Measurements from ENCODE around the gene CEP162. TPM values are rescaled to one million over a fixed set of nuclear protein-coding genes. Genes with fewer than 3 reads are reported as not detected.

CEP162 gene, protein sequence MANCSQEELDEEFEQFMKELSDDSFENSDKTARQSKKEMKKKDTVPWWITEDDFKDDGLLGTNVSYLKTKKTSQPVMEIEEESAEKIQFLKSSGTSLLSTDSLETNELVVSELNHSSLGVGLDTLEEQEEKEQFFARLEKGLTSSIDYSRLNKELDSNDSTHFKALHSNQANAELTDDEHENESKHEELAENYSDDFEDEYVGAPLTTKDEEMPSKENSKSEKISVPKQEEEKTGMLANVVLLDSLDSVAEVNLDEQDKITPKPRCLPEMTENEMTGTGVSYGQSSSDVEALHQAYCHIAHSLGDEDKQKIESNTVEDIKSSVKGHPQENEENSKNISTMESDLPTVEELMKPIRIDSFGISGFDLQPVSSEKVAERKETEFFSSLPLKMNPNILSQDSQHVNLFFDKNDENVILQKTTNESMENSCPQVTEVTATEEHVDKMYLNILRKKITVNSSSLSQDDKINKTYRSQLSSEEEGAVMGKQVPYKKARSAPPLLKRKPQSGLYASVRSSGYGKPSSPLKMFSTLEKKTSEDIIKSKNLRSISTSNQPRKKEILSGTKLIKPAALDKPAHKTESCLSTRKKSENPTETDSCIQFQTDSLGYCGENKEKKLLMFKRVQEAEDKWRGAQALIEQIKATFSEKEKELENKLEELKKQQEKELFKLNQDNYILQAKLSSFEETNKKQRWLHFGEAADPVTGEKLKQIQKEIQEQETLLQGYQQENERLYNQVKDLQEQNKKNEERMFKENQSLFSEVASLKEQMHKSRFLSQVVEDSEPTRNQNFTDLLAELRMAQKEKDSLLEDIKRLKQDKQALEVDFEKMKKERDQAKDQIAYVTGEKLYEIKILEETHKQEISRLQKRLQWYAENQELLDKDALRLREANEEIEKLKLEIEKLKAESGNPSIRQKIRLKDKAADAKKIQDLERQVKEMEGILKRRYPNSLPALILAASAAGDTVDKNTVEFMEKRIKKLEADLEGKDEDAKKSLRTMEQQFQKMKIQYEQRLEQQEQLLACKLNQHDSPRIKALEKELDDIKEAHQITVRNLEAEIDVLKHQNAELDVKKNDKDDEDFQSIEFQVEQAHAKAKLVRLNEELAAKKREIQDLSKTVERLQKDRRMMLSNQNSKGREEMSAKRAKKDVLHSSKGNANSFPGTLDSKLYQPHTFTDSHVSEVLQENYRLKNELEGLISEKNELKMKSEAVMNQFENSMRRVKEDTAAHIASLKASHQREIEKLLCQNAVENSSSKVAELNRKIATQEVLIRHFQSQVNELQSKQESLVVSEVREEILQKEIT (N-terminal part only)
- 6.3 TPM for total RNA-seq

GRCh38 chr6:84227434-84228197 lies at the start of gene CEP162:
CEP162 (minus strand) TSS chr6:84227643; CDS start chr6:84226393, 1,250 bp downstream.
- no peaks in the 10 kb centered on the region for H3K9me3 ChIP-seq (ENCODE audit: low read depth, low read length)
- H3K4me1 ChIP-seq (ENCODE audit: insufficient read depth, low read length) = peaks cover 12% of the 10 kb centered on the region
- H3K27me3 ChIP-seq (ENCODE audit: insufficient read depth, low read length) = peaks cover 19% of the 10 kb centered on the region
- peak within 1 kb of the TSS; percentile 81 for H3K4me3 ChIP-seq (ENCODE audit: low read length)

DNA sequence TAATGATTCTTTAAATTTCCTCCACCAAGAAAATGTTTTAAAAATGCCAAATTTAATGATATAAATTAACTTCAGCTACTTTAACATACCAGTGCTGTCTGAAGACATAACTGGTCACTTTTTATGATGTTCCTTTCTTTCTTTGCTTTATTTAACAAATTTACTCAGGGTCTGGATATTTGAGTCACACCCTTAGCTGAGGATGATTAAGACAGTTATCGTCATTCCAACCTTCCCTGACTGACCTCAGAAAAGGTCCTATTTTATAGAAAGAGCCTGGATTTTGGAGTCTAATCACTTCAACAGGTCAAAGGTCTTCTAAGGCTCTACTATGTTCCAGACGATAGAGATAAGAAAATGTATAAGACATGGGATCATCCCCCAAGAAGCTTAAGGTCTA lies 47.4 kb upstream of the CEP162 start:
- Histone ChIP-seq H3K4me1 (ENCODE audit: insufficient read depth, low read length) (no peaks in the 10 kb centered on the region), H3K4me3 (ENCODE audit: low read length) (no peak overlapping the region), H3K9me3 (ENCODE audit: low read depth, low read length) (no peaks in the 10 kb centered on the region), H3K27me3 (ENCODE audit: insufficient read depth, low read length) (peaks cover 2% of the 10 kb centered on the region)

- no peaks in the 10 kb centered on the region for H3K9me3 ChIP-seq (ENCODE audit: low read depth, low read length)
- H3K27me3 ChIP-seq (ENCODE audit: insufficient read depth, low read length) = no peaks in the 10 kb centered on the region
- no peaks in the 10 kb centered on the region for H3K4me1 ChIP-seq (ENCODE audit: insufficient read depth, low read length)
- H3K4me3 ChIP-seq (ENCODE audit: low read length) = no peak overlapping the region
These were observed 45.8 kb upstream of the CEP162 start for GRCh38 chr6:84273048-84273809.

GRCh38 chr6:84272298-84272697 lies 44.9 kb upstream of the CEP162 start:
- Histone ChIP-seq H3K4me3 (ENCODE audit: low read length) (no peak overlapping the region), H3K27me3 (ENCODE audit: insufficient read depth, low read length) (no peaks in the 10 kb centered on the region), H3K9me3 (ENCODE audit: low read depth, low read length) (no peaks in the 10 kb centered on the region), H3K4me1 (ENCODE audit: insufficient read depth, low read length) (no peaks in the 10 kb centered on the region)

DNA sequence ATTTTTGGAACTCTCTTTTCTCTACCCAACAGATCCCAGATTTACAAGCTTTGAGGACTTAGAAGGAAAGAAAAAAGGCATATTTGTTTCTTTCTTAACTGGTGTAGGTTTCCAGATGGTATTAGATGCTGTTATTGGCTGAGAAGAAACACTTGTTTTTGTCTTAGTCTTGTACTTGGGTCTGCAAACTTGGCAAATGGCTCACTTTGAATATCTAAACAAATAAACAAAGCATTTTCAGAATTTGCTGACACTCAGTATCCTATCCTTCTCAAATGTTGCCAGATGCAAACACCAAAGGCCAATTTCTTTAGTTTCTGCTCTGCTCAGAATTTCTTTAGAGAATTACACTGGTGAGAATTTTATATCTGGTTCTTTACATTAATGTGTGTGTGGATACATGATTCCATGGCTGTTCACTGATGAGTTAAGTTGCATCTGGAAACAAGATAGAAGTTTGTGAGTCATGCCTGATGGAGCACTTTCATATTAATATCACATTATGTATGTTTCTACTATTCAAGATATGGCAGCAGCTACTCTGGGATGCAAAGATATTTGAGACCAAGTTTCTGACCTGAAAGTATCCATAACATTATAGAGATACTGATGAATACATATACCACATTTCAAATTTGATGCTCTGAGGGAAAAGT lies 43.7 kb upstream of the CEP162 start:
- Histone ChIP-seq H3K4me3 (ENCODE audit: low read length) (no peak overlapping the region), H3K27me3 (ENCODE audit: insufficient read depth, low read length) (no peaks in the 10 kb centered on the region), H3K9me3 (ENCODE audit: low read depth, low read length) (no peaks in the 10 kb centered on the region), H3K4me1 (ENCODE audit: insufficient read depth, low read length) (no peaks in the 10 kb centered on the region)

DNA sequence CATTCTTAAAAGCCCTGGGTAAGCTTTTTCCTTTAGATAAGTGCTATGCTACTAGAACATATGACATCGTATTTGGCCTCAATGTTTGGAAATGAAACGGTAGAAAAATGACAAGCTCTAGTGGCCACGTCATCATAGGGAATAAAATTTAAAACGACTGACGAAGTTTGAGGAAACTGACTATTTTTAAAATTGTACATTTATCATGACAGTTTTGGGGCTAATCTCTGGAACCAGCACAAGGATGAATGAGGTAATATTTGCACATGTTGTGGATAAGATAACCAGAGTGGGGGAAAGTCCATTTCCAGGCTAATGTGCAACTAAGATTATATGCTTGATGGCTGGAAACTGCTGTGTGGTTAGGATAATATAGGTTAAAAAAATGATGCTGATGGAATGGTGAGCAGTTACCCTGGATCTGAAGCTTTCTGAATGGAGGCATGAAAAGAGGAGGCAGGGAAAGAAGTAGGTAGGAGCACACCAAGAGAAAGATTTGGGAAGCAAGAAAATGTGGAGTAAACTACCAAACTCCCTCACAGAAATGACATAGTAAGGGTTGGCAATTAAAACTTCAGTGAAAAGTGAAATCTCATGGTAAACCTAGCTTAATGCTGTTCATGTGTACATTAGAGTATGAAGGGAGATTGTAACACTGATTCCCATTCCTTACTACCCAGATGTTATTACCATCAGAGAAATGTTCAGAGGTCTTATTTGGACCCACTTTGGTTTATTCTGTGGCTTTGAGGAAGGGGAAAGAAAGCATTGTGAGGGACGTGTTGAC lies 42.7 kb upstream of the CEP162 start:
- Histone ChIP-seq H3K4me1 (ENCODE audit: insufficient read depth, low read length) (no peaks in the 10 kb centered on the region), H3K4me3 (ENCODE audit: low read length) (no peak overlapping the region), H3K27me3 (ENCODE audit: insufficient read depth, low read length) (no peaks in the 10 kb centered on the region), H3K9me3 (ENCODE audit: low read depth, low read length) (no peaks in the 10 kb centered on the region)

DNA sequence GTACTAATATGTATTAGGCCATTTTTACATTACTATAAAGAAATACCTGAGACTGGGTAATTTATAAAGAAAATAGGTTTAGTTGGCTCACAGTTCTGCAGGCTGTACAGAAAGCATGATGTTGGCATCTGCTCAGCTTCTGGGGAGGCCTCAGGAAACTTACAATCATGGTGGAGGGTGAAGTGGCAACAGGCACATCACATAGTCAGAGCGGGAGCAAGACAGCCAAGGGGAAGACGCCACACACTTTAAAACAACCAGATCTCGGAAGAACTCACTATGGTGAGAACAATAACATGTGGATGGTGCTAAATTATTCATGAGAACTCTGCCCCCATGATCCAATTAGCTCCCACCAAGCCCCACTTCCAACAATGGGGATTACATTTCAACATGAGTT lies 41.3 kb upstream of the CEP162 start:
- no peaks in the 10 kb centered on the region for H3K27me3 ChIP-seq (ENCODE audit: insufficient read depth, low read length)

DNA sequence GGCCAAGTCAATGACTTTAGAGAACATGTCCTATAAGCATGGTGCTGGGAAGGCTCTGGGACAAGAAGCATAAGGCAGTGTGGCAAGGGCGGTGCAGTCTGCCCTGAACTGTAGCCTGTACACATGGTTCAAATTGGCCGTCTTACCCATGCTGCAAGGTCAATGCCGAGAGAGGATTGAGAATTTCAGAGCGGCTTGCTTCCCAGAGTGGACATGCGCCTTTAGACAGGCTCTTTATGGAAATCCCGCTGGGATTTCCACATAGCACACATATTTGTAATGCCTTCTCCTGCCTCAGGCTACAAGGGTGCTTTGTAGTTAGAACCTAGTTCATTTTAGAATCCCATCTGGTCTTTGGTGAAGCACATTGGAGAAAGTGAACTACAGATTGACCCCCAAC lies 36.1 kb upstream of the CEP162 start:
- no peaks in the 10 kb centered on the region for H3K27me3 ChIP-seq (ENCODE audit: insufficient read depth, low read length)
- H3K9me3 ChIP-seq (ENCODE audit: low read depth, low read length) = no peaks in the 10 kb centered on the region
- no peak overlapping the region for H3K4me3 ChIP-seq (ENCODE audit: low read length)
- no peaks in the 10 kb centered on the region for H3K4me1 ChIP-seq (ENCODE audit: insufficient read depth, low read length)

More for the DNA sequence above, 41.3 kb upstream of the CEP162 start:
- H3K4me1 ChIP-seq (ENCODE audit: insufficient read depth, low read length) = no peaks in the 10 kb centered on the region
- no peaks in the 10 kb centered on the region for H3K9me3 ChIP-seq (ENCODE audit: low read depth, low read length)
- H3K4me3 ChIP-seq (ENCODE audit: low read length) = no peak overlapping the region

DNA sequence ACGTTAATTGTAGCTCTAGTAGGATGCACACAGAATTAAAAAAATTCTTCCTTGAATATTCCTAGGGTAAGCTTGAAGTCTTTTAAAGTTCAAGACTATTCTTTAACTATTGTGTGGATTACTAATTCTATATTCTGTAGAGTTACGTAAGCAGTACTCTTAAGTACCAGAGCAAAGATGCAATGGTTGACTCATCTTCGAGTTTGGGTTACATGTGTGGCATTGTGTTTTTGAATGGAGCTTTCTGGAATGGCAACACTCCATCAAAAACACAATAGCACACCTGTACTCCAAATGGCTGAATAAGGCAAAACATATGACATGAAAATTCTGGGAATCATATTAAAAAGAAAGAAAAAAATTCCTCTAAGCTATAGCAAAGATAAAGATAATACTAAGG lies 33.5 kb upstream of the CEP162 start:
- H3K9me3 ChIP-seq (ENCODE audit: low read depth, low read length) = no peaks in the 10 kb centered on the region
- H3K27me3 ChIP-seq (ENCODE audit: insufficient read depth, low read length) = no peaks in the 10 kb centered on the region
- H3K4me1 ChIP-seq (ENCODE audit: insufficient read depth, low read length) = no peaks in the 10 kb centered on the region
- no peak overlapping the region for H3K4me3 ChIP-seq (ENCODE audit: low read length)

DNA sequence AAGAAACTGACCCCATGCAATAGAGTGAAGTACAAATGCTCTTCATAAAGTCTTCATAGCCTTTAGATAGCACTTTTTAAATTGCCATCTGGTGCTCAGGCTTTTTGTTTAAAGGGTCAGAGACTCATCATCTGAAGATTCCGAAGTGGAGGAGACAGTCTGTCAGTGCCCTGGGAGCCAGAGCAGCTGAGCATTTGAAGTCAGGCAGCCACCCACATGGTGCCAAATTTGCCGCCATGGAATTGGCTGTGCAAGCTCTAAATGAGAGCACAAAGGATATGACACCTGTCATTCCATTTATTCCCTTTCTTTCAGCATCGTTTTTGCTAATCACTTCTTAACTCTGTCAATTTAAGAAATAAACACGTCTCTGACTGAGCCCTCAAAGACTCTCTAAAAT lies 32.8 kb upstream of the CEP162 start:
- H3K27me3 ChIP-seq (ENCODE audit: insufficient read depth, low read length) = no peaks in the 10 kb centered on the region
- H3K9me3 ChIP-seq (ENCODE audit: low read depth, low read length) = no peaks in the 10 kb centered on the region
- H3K4me1 ChIP-seq (ENCODE audit: insufficient read depth, low read length) = no peaks in the 10 kb centered on the region
- H3K4me3 ChIP-seq (ENCODE audit: low read length) = no peak overlapping the region

- Histone ChIP-seq H3K4me1 (ENCODE audit: insufficient read depth, low read length) (no peaks in the 10 kb centered on the region), H3K4me3 (ENCODE audit: low read length) (no peak overlapping the region), H3K9me3 (ENCODE audit: low read depth, low read length) (no peaks in the 10 kb centered on the region), H3K27me3 (ENCODE audit: insufficient read depth, low read length) (no peaks in the 10 kb centered on the region)
These were observed 31.4 kb upstream of the CEP162 start for GRCh38 chr6:84258866-84259265.

DNA sequence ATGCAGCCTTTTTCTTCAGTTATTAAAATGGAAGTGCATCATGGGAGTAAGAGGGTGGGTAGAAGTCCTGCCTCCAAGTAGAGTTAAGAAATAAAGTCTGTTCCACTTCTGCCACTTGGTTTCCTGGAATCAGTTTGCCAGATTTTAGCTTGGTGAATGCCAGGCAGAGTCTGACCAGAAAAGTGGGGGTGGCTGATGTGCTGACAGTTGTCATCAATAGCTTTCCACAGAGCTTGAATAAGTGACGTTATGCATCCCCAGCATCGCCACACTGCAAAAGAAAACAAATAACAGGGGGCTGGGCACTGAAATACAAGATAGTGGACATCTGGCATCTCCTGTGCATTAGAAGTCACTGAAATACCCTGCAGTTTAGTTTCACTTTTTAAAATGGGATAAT lies 30.8 kb upstream of the CEP162 start:
- Histone ChIP-seq H3K9me3 (ENCODE audit: low read depth, low read length) (no peaks in the 10 kb centered on the region), H3K4me1 (ENCODE audit: insufficient read depth, low read length) (no peaks in the 10 kb centered on the region), H3K27me3 (ENCODE audit: insufficient read depth, low read length) (no peaks in the 10 kb centered on the region), H3K4me3 (ENCODE audit: low read length) (no peak overlapping the region)

DNA sequence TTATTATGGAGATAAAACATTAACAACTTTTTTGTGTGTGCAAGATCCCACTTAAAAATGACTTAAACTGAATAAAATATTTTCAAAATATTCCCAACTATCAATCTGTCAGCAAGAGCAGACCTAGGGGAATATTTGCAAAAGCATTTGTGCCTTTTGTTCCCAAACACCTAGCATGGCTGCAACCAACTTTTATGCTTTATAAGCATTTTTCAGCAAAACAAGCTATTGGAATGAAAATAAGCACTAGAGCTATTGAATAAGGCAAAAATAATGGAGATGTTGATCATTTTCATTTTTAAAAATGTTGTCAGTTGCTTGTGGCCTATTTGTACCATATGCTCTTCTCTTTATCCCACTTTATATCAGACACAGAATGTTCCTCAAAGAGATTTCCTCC lies 28.2 kb upstream of the CEP162 start:
- Histone ChIP-seq H3K4me1 (ENCODE audit: insufficient read depth, low read length) (no peaks in the 10 kb centered on the region), H3K4me3 (ENCODE audit: low read length) (no peak overlapping the region), H3K27me3 (ENCODE audit: insufficient read depth, low read length) (no peaks in the 10 kb centered on the region)

More for the DNA sequence above, 28.2 kb upstream of the CEP162 start:
- H3K9me3 ChIP-seq (ENCODE audit: low read depth, low read length) = no peaks in the 10 kb centered on the region

All from mononuclear cell (primary cell).